Measurements from ENCODE around the gene TLR1.

Gene TLR1

DNA sequence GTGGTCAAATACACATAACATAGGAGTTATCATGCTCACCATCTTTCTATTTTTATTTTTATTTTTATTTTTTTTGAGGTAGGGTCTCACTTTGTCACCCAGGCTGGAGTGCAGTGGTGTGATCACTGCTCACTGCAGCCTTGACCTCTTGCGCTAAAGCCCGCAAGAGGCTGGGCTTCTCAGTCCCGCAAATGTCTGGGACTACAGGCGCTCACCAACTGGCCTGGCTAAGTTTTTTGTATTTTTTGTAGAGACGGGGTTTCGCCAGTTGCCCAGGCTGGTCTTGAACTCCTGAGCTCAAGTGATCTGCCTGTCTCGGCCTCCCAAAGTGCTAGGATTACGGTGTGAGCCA lies 21.5 kb downstream of the TLR1 start (continued):
- no peak for TF ChIP-seq ZNF777 (tag by site-specific recombination; IDR thresholded peaks at IDR 0.05; ENCODE audit: borderline replicate concordance)
- TF ChIP-seq, protein P1, sequence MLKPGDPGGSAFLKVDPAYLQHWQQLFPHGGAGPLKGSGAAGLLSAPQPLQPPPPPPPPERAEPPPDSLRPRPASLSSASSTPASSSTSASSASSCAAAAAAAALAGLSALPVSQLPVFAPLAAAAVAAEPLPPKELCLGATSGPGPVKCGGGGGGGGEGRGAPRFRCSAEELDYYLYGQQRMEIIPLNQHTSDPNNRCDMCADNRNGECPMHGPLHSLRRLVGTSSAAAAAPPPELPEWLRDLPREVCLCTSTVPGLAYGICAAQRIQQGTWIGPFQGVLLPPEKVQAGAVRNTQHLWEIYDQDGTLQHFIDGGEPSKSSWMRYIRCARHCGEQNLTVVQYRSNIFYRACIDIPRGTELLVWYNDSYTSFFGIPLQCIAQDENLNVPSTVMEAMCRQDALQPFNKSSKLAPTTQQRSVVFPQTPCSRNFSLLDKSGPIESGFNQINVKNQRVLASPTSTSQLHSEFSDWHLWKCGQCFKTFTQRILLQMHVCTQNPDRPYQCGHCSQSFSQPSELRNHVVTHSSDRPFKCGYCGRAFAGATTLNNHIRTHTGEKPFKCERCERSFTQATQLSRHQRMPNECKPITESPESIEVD (tag by site-specific recombination; IDR thresholded peaks at IDR 0.05) = no peak

DNA sequence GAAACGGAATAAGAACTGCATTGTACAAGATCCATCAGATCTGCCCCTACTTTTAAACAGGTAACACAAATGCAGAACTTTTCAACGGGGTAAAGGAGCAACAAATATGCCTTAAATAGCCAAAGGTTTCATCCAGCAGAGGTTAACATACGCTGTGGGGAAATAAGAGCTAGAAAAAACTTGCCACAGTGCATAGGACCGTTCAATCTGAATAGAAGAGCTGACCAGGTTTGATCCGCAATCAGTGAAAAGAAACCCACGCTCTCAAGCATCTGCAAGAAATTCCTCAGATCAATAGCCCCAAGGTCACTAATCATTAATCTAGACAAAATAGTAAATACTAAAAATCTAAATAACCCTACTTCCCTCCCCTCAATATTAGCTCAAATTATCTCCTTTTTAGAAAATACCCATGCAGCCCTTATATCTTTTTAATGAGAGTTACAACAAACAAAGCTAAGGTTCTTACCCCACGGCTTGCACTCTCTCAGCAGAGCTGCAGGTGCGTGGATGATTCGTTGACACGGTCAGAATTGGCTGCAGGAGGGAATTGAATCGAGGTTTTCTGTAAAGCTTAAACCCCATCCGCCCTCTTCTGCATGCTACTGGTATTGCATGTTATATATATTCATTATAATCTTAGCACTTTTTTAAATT lies 22.0 kb downstream of the TLR1 start, which contains the start of gene TLR10:
TLR10 (minus strand) TSS at position 539 of the 657 bp plus-strand sequence. CDS start 7,400 bp downstream, outside the sequence.
- H3K9me3 ChIP-seq (ENCODE audit: control insufficient read depth, insufficient read depth, low read depth, low read length) = no peaks in the 10 kb centered on the region
- no peak within 1 kb of the TSS for H3K4me3 ChIP-seq (ENCODE audit: low read depth, low read length)
- H3K27ac ChIP-seq (ENCODE audit: extremely low read depth, low read depth, low read length) = no peak within 1 kb of the TSS
- POLR2A ChIA-PET = no interaction called here
- CTCF ChIA-PET = interaction anchor here (0.6 to 3.3 kb wide), 26 partner anchors 9 to 720 kb away, joined by 3 to 24 read pairs (median 4); partner anchors contain the start of gene TLR1
- no peaks in the 10 kb centered on the region for H3K36me3 ChIP-seq (ENCODE audit: control insufficient read depth in 2 of 2, insufficient read depth in 1 of 2, low read length in 2 of 2)
- no peaks in the 10 kb centered on the region for H3K4me1 ChIP-seq (ENCODE audit: control insufficient read depth, insufficient read depth, low read length)
- TF ChIP-seq ZNF654 (tag by site-specific recombination; IDR thresholded peaks at IDR 0.05; ENCODE audit: low read depth) = peak; percentile 27; the same call in 1 of the 2 replicates
- no peak for TF ChIP-seq ZNF747 (tag by site-specific recombination; IDR thresholded peaks at IDR 0.05)

DNA sequence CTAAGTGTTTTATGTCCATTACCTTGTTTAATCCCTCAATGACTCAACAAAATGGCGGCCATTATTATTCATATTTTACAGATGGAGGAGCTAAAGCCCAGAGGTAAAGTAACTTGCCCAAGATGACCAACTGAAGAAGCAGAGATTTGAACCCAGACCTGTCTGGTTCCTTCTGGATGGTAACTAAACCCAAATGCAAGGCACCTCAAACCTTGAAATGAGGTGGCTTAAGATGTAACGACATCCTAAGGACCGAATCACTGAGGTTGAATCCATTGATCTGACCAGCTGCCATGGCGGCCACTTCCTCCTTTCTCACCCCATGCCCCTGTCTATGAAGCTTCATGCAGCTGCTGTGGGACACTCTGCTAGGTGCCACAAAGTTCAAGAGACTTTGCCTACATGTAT lies 22.7 kb downstream of the TLR1 start:
- TF ChIP-seq, protein P2, sequence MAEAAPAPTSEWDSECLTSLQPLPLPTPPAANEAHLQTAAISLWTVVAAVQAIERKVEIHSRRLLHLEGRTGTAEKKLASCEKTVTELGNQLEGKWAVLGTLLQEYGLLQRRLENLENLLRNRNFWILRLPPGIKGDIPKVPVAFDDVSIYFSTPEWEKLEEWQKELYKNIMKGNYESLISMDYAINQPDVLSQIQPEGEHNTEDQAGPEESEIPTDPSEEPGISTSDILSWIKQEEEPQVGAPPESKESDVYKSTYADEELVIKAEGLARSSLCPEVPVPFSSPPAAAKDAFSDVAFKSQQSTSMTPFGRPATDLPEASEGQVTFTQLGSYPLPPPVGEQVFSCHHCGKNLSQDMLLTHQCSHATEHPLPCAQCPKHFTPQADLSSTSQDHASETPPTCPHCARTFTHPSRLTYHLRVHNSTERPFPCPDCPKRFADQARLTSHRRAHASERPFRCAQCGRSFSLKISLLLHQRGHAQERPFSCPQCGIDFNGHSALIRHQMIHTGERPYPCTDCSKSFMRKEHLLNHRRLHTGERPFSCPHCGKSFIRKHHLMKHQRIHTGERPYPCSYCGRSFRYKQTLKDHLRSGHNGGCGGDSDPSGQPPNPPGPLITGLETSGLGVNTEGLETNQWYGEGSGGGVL (tag by site-specific recombination; IDR thresholded peaks at IDR 0.05) = no peak
- TF ChIP-seq, protein P3, sequence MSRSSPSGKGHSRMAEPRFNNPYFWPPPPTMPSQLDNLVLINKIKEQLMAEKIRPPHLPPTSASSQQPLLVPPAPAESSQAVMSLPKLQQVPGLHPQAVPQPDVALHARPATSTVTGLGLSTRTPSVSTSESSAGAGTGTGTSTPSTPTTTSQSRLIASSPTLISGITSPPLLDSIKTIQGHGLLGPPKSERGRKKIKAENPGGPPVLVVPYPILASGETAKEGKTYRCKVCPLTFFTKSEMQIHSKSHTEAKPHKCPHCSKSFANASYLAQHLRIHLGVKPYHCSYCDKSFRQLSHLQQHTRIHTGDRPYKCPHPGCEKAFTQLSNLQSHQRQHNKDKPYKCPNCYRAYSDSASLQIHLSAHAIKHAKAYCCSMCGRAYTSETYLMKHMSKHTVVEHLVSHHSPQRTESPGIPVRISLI (tag by site-specific recombination; IDR thresholded peaks at IDR 0.05) = no peak
- TF ChIP-seq ZNF23 (tag by site-specific recombination; IDR thresholded peaks at IDR 0.05; ENCODE audit: borderline replicate concordance) = no peak
- no peak for TF ChIP-seq ZNF830 (tag by site-specific recombination; IDR thresholded peaks at IDR 0.05; ENCODE audit: low read depth)
- TF ChIP-seq, protein P4, sequence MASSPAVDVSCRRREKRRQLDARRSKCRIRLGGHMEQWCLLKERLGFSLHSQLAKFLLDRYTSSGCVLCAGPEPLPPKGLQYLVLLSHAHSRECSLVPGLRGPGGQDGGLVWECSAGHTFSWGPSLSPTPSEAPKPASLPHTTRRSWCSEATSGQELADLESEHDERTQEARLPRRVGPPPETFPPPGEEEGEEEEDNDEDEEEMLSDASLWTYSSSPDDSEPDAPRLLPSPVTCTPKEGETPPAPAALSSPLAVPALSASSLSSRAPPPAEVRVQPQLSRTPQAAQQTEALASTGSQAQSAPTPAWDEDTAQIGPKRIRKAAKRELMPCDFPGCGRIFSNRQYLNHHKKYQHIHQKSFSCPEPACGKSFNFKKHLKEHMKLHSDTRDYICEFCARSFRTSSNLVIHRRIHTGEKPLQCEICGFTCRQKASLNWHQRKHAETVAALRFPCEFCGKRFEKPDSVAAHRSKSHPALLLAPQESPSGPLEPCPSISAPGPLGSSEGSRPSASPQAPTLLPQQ (tag by site-specific recombination; IDR thresholded peaks at IDR 0.05) = no peak
- no peak for TF ChIP-seq ZBTB1 (tag by site-specific recombination; IDR thresholded peaks at IDR 0.05)
- no peak for TF ChIP-seq ZNF10 (tag by site-specific recombination; IDR thresholded peaks at IDR 0.05)
- TF ChIP-seq ZNF610 (tag by site-specific recombination; IDR thresholded peaks at IDR 0.05; ENCODE audit: borderline replicate concordance) = no peak
- TF ChIP-seq ZNF548 (tag by site-specific recombination; IDR thresholded peaks at IDR 0.05) = no peak
- TF ChIP-seq ZNF155 (tag by site-specific recombination; IDR thresholded peaks at IDR 0.05) = no peak
- TF ChIP-seq ZNF184 (tag by site-specific recombination; IDR thresholded peaks at IDR 0.05) = no peak
- TF ChIP-seq ZNF146 (tag by site-specific recombination; IDR thresholded peaks at IDR 0.05) = no peak
- no peak for TF ChIP-seq ZNF248 (tag by site-specific recombination; IDR thresholded peaks at IDR 0.05)
- no peak for TF ChIP-seq ZIC2 (tag by site-specific recombination; IDR thresholded peaks at IDR 0.05)
- TF ChIP-seq ZNF391 (tag by site-specific recombination; IDR thresholded peaks at IDR 0.05; ENCODE audit: borderline replicate concordance, low read depth) = no peak
- no peak for TF ChIP-seq ZNF341 (tag by site-specific recombination; IDR thresholded peaks at IDR 0.05; ENCODE audit: low read depth)
- no peaks in the 10 kb centered on the region for H3K9me3 ChIP-seq (ENCODE audit: control insufficient read depth, insufficient read depth, low read depth, low read length)
- ChIA-PET POLR2A (no interaction called here), CTCF (interaction anchor here (0.6 to 3.3 kb wide), 14 partner anchors 9 to 719 kb away, joined by 3 to 24 read pairs (median 6); partner anchors contain the start of gene TLR1)
- H3K4me3 ChIP-seq (ENCODE audit: low read depth, low read length) = no peak overlapping the region
- no peaks in the 10 kb centered on the region for H3K36me3 ChIP-seq (ENCODE audit: control insufficient read depth in 2 of 2, insufficient read depth in 1 of 2, low read length in 2 of 2)
- no peak overlapping the region for H3K27ac ChIP-seq (ENCODE audit: extremely low read depth, low read depth, low read length)
- H3K4me1 ChIP-seq (ENCODE audit: control insufficient read depth, insufficient read depth, low read length) = no peaks in the 10 kb centered on the region

All from HEK293 (cell line).